ENCODE results near the gene TMEM126B. TPM values are rescaled to one million over a fixed set of nuclear protein-coding genes. Genes with fewer than 3 reads are reported as not detected.
"Not testable (repeated sequence)": the region's sequence is repeated elsewhere in the genome, so short reads cannot be mapped to it uniquely, and the experiment has no call there.

Gene TMEM126B
- polyA plus RNA-seq, 4 donors: 64.3 to 89.2 (median 70.8) TPM

DNA sequence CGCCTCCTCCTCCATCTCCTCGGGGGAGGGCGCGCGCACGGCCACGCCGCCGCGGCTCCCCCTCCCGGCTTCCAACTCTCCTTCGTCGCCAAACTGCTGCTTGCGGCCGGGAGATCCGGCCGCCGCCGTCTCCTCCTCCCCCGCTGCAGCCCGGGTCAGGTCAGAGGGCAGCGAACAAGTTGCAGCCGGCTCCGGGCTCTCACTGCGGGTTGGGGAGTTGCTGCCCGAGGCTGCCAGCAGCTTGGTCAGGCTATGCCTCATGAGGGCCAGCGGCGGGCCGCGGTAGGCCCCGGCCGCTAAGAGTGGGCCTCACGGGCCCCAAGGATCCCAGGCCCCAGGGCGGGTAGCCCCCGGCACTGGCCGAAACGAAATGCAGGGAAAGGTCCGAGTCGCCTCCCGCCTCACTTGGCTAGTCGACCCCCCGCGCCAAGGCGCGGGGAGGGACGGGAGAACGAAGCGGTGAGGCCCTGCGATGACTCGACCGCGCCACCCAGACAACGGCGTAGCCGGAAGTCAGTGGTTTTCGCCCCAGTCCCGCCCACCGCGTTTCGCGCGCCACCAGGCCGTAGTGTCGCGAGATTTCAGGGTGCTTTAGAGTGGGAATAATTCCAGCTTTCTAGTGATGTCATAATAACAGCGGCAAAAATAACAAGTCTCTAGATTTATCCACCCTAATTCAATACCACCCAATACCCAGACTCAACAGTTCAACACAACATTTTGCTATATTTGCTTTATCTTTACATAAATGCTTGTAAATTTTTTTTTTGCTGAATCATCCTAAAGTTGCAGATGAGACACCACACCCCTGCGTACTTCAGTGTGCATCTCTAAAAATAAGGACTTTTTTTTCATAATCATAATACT, 36.5 kb downstream of the TMEM126B start, which contains the start of gene CREBZF:
CREBZF (minus strand) TSS at position 515 of the 867 bp plus-strand sequence; CDS start at position 261, 254 bp downstream.
- Histone ChIP-seq H3K27me3 (ENCODE audit: control insufficient read depth in 3 of 3, insufficient read depth in 3 of 3, low read length in 3 of 3) (no peaks in the 10 kb centered on the region), H3K36me3 (ENCODE audit: control insufficient read depth in 3 of 3, insufficient read depth in 2 of 3, low read depth in 1 of 3, low read length in 3 of 3) (no peaks in the 10 kb centered on the region), H3K4me1 (ENCODE audit: control insufficient read depth in 3 of 3, insufficient read depth in 2 of 3, low read depth in 1 of 3, low read length in 2 of 3) (peaks cover 0 to 5% (median 2%) of the 10 kb centered on the region in 3 donors), H3K4me3 (ENCODE audit: low read depth in 1 of 3, low read length in 3 of 3) (peak within 1 kb of the TSS; percentile 80 to 99 (median 81)), H3K27ac (ENCODE audit: low read depth in 1 of 3, low read length in 2 of 3) (peak within 1 kb of the TSS; percentile 96 to 99 (median 99)), H3K9me3 (ENCODE audit: control insufficient read depth in 2 of 2, insufficient read depth in 1 of 2, low read depth in 1 of 2, low read length in 1 of 2) (no peaks in the 10 kb centered on the region)
- FAIRE-seq: no peak
- 0 to 1% (median 1%) methylated on average over 37 to 67 of the region's 67 CpGs for WGBS, 3 donors
- DNase-seq: peak; percentile 94 to 98

DNA sequence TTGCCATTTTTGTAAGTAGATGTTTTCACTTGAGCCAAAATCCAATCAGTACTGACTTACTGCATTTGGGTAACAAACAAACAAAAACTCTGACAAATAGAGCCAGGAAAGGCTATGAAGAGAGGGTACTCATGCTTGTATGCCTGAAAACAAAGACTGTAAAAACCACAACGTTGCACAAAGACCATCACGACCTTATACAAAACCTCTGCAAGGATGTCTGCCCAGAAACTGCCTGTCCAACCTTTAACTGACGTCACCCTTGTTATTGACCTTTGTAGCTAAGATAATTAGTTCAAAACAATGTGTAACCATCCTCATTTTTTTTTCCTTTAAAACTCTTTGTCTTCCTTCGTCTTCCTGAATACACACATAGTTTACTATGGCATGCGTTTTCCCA, 37.3 kb downstream of the TMEM126B start:
- Histone ChIP-seq H3K4me1 (ENCODE audit: control insufficient read depth in 3 of 3, insufficient read depth in 2 of 3, low read depth in 1 of 3, low read length in 2 of 3) (peaks cover 0 to 5% (median 2%) of the 10 kb centered on the region in 3 donors), H3K9me3 (ENCODE audit: control insufficient read depth in 2 of 2, insufficient read depth in 1 of 2, low read depth in 1 of 2, low read length in 1 of 2) (no peaks in the 10 kb centered on the region), H3K36me3 (ENCODE audit: control insufficient read depth in 3 of 3, insufficient read depth in 2 of 3, low read depth in 1 of 3, low read length in 3 of 3) (no peaks in the 10 kb centered on the region), H3K4me3 (ENCODE audit: low read depth in 1 of 3, low read length in 3 of 3) (no peak overlapping the region), H3K27ac (ENCODE audit: low read depth in 1 of 3, low read length in 2 of 3) (peak overlapping the region in 2 of 3 donors; percentile 14 to 99), H3K27me3 (ENCODE audit: control insufficient read depth in 3 of 3, insufficient read depth in 3 of 3, low read length in 3 of 3) (no peaks in the 10 kb centered on the region)
- FAIRE-seq: no peak
- WGBS, 3 donors: 14 to 52% (median 33%) methylated on average over 5 of the region's 5 CpGs
- DNase-seq: peak; percentile 55 to 80

DNA sequence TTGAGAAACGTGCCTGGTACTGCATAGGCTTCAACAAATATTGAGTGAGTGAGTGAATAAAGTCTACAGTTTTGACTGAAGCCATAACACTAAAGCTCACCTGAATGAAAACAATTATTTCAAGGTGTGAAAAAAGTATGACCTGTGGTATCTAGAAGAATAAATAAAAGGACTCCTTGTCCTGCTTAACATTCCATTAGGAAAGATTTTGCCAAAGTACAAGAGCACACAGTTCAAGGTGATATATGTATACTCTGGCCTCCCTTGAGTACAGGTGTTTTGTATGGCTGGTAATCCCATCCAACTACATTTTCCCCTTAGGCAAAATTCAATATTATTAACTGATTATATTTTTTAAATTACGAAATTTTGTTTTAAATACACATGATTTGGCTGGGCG, 38.3 kb downstream of the TMEM126B start:
- H3K36me3 ChIP-seq (ENCODE audit: control insufficient read depth in 3 of 3, insufficient read depth in 2 of 3, low read depth in 1 of 3, low read length in 3 of 3): no peaks in the 10 kb centered on the region
- no peak overlapping the region for H3K4me3 ChIP-seq (ENCODE audit: low read depth in 1 of 3, low read length in 3 of 3)
- FAIRE-seq (no peak), DNase-seq (no peak)
- no peaks in the 10 kb centered on the region for H3K27me3 ChIP-seq (ENCODE audit: control insufficient read depth in 3 of 3, insufficient read depth in 3 of 3, low read length in 3 of 3)
- 86 to 90% (median 86%) methylated on average over 3 of the region's 3 CpGs for WGBS, 3 donors
- peaks cover 0 to 4% of the 10 kb centered on the region in 2 donors for H3K9me3 ChIP-seq (ENCODE audit: control insufficient read depth in 2 of 2, insufficient read depth in 1 of 2, low read depth in 1 of 2, low read length in 1 of 2)
- no peak overlapping the region for H3K27ac ChIP-seq (ENCODE audit: low read depth in 1 of 3, low read length in 2 of 3)
- H3K4me1 ChIP-seq (ENCODE audit: control insufficient read depth in 3 of 3, insufficient read depth in 2 of 3, low read depth in 1 of 3, low read length in 2 of 3): peaks cover 0 to 8% (median 2%) of the 10 kb centered on the region in 3 donors

DNA sequence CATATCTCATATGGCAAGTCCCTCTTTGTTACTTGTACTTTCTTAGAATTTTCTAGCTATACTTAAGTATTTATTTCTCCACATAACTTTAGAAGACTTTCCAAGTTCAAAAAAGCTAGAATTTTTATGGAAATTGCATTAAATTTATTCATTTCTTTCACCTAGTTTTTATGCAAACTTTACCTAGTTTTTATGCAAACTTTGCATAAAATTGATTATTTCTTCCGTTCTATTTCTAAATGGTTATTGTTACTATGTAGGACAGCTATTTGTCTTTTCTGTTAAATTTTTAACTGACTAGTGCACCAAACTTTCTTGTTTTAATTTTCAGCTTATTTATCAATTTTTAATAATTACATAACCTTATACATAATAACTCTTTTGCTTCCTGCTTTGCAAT, 39.8 kb downstream of the TMEM126B start:
- no peak overlapping the region for H3K27ac ChIP-seq (ENCODE audit: low read depth in 1 of 3, low read length in 2 of 3)
- H3K4me3 ChIP-seq (ENCODE audit: low read depth in 1 of 3, low read length in 3 of 3): no peak overlapping the region
- DNase-seq (no peak), FAIRE-seq (no peak)
- 91 to 95% (median 93%) methylated on average over 1 of the region's 1 CpG for WGBS, 3 donors
- peaks cover 0 to 8% of the 10 kb centered on the region in 2 donors for H3K9me3 ChIP-seq (ENCODE audit: control insufficient read depth in 2 of 2, insufficient read depth in 1 of 2, low read depth in 1 of 2, low read length in 1 of 2)
- H3K36me3 ChIP-seq (ENCODE audit: control insufficient read depth in 3 of 3, insufficient read depth in 2 of 3, low read depth in 1 of 3, low read length in 3 of 3): no peaks in the 10 kb centered on the region
- no peaks in the 10 kb centered on the region for H3K27me3 ChIP-seq (ENCODE audit: control insufficient read depth in 3 of 3, insufficient read depth in 3 of 3, low read length in 3 of 3)
- H3K4me1 ChIP-seq (ENCODE audit: control insufficient read depth in 3 of 3, insufficient read depth in 2 of 3, low read depth in 1 of 3, low read length in 2 of 3): peaks cover 0 to 8% (median 0%) of the 10 kb centered on the region in 3 donors

DNA sequence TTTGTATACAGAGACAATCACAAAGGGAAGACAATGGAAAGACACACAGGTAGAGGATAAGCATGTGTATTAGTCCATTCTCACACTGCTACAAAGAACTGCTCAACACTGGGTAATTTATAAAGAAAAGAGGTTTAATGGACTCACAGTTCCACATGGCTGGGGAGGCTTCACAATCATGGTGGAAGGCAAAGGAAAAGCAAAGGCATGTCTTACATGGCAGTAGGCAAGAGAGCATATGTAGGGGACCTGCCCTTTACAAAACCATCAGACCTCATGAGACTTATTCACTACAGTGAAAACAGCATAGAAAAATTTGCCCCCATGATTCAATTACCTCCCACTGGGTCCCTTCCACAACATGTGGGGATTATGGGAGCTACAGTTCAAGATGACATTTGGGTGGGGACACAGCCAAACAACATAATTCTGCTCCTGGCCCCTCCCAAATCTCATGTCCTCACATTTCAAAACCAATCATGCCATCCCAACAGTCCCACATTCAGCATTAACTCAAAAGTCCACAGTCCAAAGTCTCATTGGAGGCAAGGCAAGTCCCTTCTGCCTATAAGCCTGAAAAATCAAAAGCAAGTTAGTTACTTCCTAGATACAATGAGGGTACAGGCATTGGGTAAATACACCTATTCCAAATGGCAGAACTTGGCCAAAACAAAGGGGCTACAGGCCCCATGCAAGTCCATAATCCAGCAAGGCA, 42.7 kb downstream of the TMEM126B start:
- FAIRE-seq; H3K27me3 ChIP-seq (ENCODE audit: control insufficient read depth in 3 of 3, insufficient read depth in 3 of 3, low read length in 3 of 3); H3K4me1 ChIP-seq (ENCODE audit: control insufficient read depth in 3 of 3, insufficient read depth in 2 of 3, low read depth in 1 of 3, low read length in 2 of 3); H3K9me3 ChIP-seq (ENCODE audit: control insufficient read depth in 2 of 2, insufficient read depth in 1 of 2, low read depth in 1 of 2, low read length in 1 of 2); H3K36me3 ChIP-seq (ENCODE audit: control insufficient read depth in 3 of 3, insufficient read depth in 2 of 3, low read depth in 1 of 3, low read length in 3 of 3); H3K27ac ChIP-seq (ENCODE audit: low read depth in 1 of 3, low read length in 2 of 3); H3K4me3 ChIP-seq (ENCODE audit: low read depth in 1 of 3, low read length in 3 of 3): not testable (repeated sequence)
- peak in 1 of 2 donors; percentile 79 for DNase-seq

DNA sequence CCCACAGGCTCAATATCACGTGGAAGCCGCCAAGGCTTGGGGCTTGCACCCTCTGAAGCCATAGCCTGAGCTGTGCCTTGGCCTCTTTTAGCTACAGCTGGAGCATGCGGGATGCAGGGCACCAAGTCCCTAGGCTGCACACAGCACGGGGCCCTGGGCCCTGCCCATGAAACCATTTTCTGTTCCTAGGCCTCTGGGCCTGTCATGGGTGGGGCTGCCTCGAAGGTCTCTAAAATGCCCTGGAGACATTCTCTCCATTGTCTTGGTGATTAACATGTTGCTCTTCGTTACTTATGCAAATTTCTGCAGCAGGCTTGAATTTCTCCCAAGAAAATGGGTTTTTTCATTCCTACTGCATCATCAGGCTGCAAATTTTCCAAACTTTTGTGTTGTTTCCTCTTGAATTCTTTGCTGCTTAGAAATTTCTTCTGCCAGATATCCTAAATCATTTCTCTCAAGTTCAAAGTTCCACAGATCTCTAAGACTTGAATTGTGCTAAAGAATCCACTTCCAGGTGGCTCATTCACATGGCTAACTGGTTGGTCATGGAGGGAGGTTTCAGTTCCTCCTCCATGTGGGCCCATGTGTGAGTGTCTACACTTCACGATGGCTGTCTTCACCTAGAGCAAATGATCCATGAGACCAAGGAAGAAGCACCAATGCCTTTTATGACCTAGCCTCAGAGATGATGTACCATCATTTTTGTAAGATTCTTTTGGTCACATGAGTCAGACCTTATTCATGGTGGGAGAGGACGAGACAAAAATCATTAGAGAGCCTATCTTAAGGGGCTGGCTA, 43.9 kb downstream of the TMEM126B start:
- Histone ChIP-seq H3K4me1 (ENCODE audit: control insufficient read depth in 3 of 3, insufficient read depth in 2 of 3, low read depth in 1 of 3, low read length in 2 of 3) (peaks cover 0 to 4% (median 0%) of the 10 kb centered on the region in 3 donors), H3K27ac (ENCODE audit: low read depth in 1 of 3, low read length in 2 of 3) (no peak overlapping the region), H3K4me3 (ENCODE audit: low read depth in 1 of 3, low read length in 3 of 3) (no peak overlapping the region), H3K36me3 (ENCODE audit: control insufficient read depth in 3 of 3, insufficient read depth in 2 of 3, low read depth in 1 of 3, low read length in 3 of 3) (no peaks in the 10 kb centered on the region), H3K9me3 (ENCODE audit: control insufficient read depth in 2 of 2, insufficient read depth in 1 of 2, low read depth in 1 of 2, low read length in 1 of 2) (peaks cover 0 to 8% of the 10 kb centered on the region in 2 donors), H3K27me3 (ENCODE audit: control insufficient read depth in 3 of 3, insufficient read depth in 3 of 3, low read length in 3 of 3) (no peaks in the 10 kb centered on the region)
- WGBS, 3 donors: 89 to 96% (median 93%) methylated on average over 8 of the region's 8 CpGs
- no peak for DNase-seq
- FAIRE-seq: no peak

DNA sequence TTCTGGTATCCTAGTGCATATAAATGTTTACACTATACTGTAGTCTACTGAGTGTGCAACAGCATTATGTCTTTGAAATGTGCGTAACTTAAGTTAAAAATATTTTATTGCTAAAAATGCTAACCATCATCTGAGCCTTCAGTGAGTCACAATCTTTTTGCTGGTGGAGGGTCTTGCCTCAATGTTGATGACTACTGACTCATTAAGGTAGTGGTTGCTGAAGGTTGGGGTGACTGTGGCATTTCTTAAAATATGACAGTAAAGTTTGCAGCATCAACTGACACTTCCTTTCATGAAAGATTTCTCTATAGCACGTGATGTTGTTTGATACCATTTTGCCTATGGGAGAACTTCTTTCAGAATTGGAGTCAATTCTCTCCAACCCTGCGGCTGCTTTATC, 45.0 kb downstream of the TMEM126B start:
- Histone ChIP-seq H3K27me3 (ENCODE audit: control insufficient read depth in 3 of 3, insufficient read depth in 3 of 3, low read length in 3 of 3) (no peaks in the 10 kb centered on the region), H3K4me1 (ENCODE audit: control insufficient read depth in 3 of 3, insufficient read depth in 2 of 3, low read depth in 1 of 3, low read length in 2 of 3) (peaks cover 0 to 4% (median 0%) of the 10 kb centered on the region in 3 donors), H3K9me3 (ENCODE audit: control insufficient read depth in 2 of 2, insufficient read depth in 1 of 2, low read depth in 1 of 2, low read length in 1 of 2) (peaks cover 0 to 8% of the 10 kb centered on the region in 2 donors), H3K36me3 (ENCODE audit: control insufficient read depth in 3 of 3, insufficient read depth in 2 of 3, low read depth in 1 of 3, low read length in 3 of 3) (no peaks in the 10 kb centered on the region), H3K4me3 (ENCODE audit: low read depth in 1 of 3, low read length in 3 of 3) (no peak overlapping the region), H3K27ac (ENCODE audit: low read depth in 1 of 3, low read length in 2 of 3) (no peak overlapping the region)
- DNase-seq: no peak
- 84 to 95% (median 90%) methylated on average over 3 of the region's 3 CpGs for WGBS, 3 donors
- FAIRE-seq: no peak

DNA sequence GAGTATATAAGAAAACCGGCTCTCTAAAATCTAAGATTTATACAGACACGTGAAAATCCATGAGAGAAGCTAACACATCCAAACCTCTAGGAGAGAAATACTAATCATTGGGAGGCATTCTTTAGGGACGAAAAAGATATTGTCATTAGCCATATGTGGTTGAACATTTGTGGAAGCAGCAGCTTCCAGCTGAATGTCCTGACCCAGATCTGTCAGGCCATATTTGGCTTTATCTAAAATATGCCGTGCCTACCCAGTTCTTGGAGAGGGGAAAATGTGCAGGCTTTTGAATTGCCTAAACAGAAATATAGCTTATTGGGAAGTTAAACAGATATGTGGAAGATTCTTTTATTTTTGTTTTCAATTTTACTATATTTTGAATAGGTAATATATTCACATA, 51.2 kb downstream of the TMEM126B start:
- Histone ChIP-seq H3K27ac (ENCODE audit: low read depth in 1 of 3, low read length in 2 of 3) (no peak overlapping the region), H3K4me1 (ENCODE audit: control insufficient read depth in 3 of 3, insufficient read depth in 2 of 3, low read depth in 1 of 3, low read length in 2 of 3) (peaks cover 0 to 4% (median 0%) of the 10 kb centered on the region in 3 donors), H3K27me3 (ENCODE audit: control insufficient read depth in 3 of 3, insufficient read depth in 3 of 3, low read length in 3 of 3) (no peaks in the 10 kb centered on the region), H3K9me3 (ENCODE audit: control insufficient read depth in 2 of 2, insufficient read depth in 1 of 2, low read depth in 1 of 2, low read length in 1 of 2) (no peaks in the 10 kb centered on the region), H3K4me3 (ENCODE audit: low read depth in 1 of 3, low read length in 3 of 3) (no peak overlapping the region), H3K36me3 (ENCODE audit: control insufficient read depth in 3 of 3, insufficient read depth in 2 of 3, low read depth in 1 of 3, low read length in 3 of 3) (no peaks in the 10 kb centered on the region)
- no peak for FAIRE-seq
- WGBS, 3 donors: 79 to 93% (median 79%) methylated on average over 4 of the region's 4 CpGs
- DNase-seq: no peak
